Ishikawa (cell line): Measurements from ENCODE around the gene CELSR2.

ENCODE experiments used
- TAF1 ChIP-seq: IDR thresholded peaks from 2 replicates; pipeline ENCODE4 v1.6.1; 2012; ENCODE audit warnings: low read depth, mild to moderate bottlenecking
- YY1 ChIP-seq: IDR thresholded peaks from 2 replicates; pipeline ENCODE4 v1.6.1; 2012; ENCODE audit warnings: low read depth

- peak; percentile 1; the same call in 1 of the 2 replicates for TF ChIP-seq YY1
- TF ChIP-seq TAF1: no peak
These were observed 5.3 kb downstream of the CELSR2 start for GRCh38 chr1:109254621-109255096.
